ENCODE results near the gene FXYD3.
"Not testable (repeated sequence)": the region's sequence is repeated elsewhere in the genome, so short reads cannot be mapped to it uniquely, and the experiment has no call there.

FXYD3 gene

DNA sequence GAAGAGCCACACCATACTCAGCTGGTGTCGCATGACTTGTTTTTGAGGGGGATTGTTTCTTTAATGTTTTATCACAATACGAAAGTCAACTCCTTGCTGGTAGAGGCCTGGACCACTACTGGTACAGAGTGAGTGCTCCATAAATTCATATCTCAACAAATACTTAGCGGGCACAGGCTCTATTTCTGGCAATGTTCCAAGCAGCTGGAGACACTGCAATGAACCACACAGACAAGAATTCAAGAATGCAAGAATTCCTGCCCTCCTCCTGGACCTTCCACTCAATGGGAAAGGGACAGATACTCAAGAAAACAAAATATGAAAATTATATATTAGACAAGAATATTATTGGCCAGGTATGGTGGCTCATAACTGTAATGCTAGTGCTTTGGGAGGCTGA lies 33.8 kb downstream of the FXYD3 start:
- no peak for DNase-seq (ENCODE audit: low read depth)
- no peak overlapping the region for H3K4me3 ChIP-seq (ENCODE audit: low read depth, low read length)
- TF ChIP-seq, protein P1, sequence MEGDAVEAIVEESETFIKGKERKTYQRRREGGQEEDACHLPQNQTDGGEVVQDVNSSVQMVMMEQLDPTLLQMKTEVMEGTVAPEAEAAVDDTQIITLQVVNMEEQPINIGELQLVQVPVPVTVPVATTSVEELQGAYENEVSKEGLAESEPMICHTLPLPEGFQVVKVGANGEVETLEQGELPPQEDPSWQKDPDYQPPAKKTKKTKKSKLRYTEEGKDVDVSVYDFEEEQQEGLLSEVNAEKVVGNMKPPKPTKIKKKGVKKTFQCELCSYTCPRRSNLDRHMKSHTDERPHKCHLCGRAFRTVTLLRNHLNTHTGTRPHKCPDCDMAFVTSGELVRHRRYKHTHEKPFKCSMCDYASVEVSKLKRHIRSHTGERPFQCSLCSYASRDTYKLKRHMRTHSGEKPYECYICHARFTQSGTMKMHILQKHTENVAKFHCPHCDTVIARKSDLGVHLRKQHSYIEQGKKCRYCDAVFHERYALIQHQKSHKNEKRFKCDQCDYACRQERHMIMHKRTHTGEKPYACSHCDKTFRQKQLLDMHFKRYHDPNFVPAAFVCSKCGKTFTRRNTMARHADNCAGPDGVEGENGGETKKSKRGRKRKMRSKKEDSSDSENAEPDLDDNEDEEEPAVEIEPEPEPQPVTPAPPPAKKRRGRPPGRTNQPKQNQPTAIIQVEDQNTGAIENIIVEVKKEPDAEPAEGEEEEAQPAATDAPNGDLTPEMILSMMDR (IDR thresholded peaks at IDR 0.05; ENCODE audit: low read depth, low read length) = no peak
- TF ChIP-seq MYC (IDR thresholded peaks at IDR 0.05; ENCODE audit: low read depth, low read length) = no peak
- TF ChIP-seq, protein P2, sequence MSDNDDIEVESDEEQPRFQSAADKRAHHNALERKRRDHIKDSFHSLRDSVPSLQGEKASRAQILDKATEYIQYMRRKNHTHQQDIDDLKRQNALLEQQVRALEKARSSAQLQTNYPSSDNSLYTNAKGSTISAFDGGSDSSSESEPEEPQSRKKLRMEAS (IDR thresholded peaks at IDR 0.05; ENCODE audit: low read depth, low read length) = no peak
- TF ChIP-seq POLR2A (IDR thresholded peaks at IDR 0.05; ENCODE audit: extremely low read depth, insufficient read length) = no peak

DNA sequence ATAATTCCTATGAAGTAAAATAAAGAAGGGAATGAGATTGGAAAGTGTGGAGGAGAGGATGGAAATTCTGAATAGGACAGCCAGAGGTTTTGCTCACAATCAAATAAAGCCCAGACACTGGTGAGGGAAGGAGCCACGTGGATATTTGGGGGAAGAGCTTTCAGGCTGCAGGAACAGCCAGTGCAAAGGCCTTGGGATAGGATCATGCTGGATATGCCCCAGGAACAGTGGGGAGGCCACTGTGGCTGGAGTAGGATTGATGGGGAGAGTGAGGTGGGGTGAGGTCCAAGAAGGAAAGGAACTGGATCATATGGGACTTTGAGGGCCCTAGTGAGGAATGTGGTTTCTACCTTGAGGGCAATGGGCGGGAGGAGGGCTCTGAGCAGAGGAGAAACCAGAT lies 34.8 kb downstream of the FXYD3 start:
- TF ChIP-seq, protein P2 (IDR thresholded peaks at IDR 0.05; ENCODE audit: low read depth, low read length) = no peak
- TF ChIP-seq, protein P1 (IDR thresholded peaks at IDR 0.05; ENCODE audit: low read depth, low read length) = no peak
- no peak for TF ChIP-seq MYC (IDR thresholded peaks at IDR 0.05; ENCODE audit: low read depth, low read length)
- TF ChIP-seq POLR2A (IDR thresholded peaks at IDR 0.05; ENCODE audit: extremely low read depth, insufficient read length) = no peak
- no peak for DNase-seq (ENCODE audit: low read depth)
- no peak overlapping the region for H3K4me3 ChIP-seq (ENCODE audit: low read depth, low read length)

DNA sequence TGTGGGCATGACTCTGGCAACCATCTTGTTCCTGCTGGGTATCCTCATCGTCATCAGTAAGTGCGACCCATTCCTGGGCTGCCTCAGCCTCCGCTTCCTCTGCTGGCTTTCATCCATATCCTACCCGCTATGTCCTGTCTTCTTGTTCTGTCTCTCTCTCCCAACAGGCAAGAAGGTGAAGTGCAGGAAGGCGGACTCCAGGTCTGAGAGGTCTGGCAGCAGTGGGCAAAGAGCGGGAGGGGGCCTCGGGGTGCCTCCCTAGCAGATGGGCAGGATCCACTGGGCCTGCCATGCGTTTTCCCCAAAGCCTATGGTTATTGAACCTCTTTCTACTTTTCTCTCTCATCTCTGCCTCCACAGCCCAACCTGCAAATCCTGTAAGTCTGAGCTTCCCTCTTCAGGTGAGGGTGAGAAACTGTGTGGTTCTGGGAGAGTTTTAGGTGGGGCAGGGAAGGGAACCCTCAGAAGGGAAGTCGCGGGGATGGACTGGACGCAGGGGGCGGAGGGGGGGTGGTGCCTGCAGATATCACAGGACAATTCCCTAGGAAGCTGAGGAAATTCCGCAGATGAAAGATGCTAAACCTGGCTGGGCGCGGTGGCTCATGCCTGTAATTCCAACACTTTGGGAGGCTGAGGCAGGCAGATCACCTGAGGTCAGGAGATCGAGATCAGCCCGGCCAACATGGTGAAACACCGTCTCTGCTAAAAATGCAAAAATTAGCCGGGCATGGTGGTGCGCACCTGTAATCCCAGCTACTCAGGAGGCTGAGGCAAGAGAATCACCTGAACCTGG lies 35.8 kb downstream of the FXYD3 start:
- DNase-seq (ENCODE audit: low read depth) = no peak
- no peak overlapping the region for H3K4me3 ChIP-seq (ENCODE audit: low read depth, low read length)
- TF ChIP-seq, protein P1 (IDR thresholded peaks at IDR 0.05; ENCODE audit: low read depth, low read length) = no peak
- TF ChIP-seq, protein P2 (IDR thresholded peaks at IDR 0.05; ENCODE audit: low read depth, low read length) = no peak
- TF ChIP-seq POLR2A (IDR thresholded peaks at IDR 0.05; ENCODE audit: extremely low read depth, insufficient read length) (no peak), MYC (IDR thresholded peaks at IDR 0.05; ENCODE audit: low read depth, low read length) (no peak)

DNA sequence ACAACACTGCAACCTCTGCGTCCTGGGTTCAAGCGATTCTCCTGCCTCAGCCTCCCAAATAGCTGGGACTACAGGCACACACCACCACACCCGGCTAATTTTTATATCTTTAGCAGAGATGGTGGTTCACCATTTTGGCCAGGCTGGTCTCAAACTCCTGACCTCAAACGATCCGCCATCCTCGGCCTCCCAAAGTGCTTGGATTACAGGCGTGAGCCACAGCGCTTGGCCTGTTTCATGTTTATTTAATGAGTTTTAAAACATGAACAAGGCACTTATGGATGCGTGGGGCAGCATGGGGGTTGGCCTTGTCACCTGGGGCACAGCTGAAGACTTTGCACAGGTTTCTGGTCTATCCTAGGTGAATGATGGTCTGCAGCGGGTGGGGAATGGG lies 37.5 kb downstream of the FXYD3 start:
- not testable (repeated sequence) for DNase-seq (ENCODE audit: low read depth); H3K4me3 ChIP-seq (ENCODE audit: low read depth, low read length)

DNA sequence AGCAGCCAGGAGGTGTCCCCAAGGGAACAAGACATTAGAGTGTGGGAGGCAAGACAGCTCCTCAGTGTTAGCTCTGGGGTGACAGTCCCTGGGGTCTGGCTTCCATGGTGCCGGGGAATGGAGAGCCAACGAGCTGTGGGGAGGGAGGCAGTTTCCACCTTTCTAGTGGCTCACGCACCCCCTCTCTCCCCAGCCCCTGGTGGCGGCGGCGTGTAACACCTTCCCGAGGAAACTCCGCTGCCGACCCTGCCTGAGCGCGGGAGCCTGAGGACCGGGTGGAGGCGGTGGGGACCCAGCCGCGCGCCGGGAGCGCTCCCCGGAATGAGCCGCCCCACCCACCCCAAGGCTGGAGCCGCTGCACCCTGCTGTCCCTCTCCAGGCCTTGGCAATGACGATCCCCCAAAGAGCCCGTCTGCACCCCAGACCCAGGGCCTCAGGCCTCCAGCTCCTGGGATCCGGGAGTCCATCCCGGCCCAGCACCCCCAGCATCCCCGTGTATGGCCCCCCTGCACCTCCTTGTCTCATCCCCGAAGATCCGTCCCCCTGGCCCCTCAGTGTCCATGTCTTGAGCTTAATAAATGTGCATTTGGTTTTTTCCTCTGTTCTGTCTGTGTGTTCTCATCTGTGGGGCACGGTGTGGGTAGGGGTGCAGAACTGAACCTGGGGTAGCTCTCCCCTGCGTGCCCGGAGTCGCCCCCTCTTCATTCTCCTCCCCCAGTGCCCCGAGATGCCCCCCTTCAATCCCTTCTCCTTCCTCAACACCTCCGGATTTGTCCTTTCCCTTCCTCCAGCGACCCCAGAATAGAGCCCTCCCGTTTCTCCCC lies 38.3 kb downstream of the FXYD3 start:
- no peak for TF ChIP-seq POLR2A (IDR thresholded peaks at IDR 0.05; ENCODE audit: extremely low read depth, insufficient read length)
- TF ChIP-seq, protein P1 (IDR thresholded peaks at IDR 0.05; ENCODE audit: low read depth, low read length) = peak; percentile 36
- TF ChIP-seq, protein P2 (IDR thresholded peaks at IDR 0.05; ENCODE audit: low read depth, low read length) = no peak
- peak; percentile 44 for DNase-seq (ENCODE audit: low read depth)
- H3K4me3 ChIP-seq (ENCODE audit: low read depth, low read length) = peak overlapping the region; percentile 59
